Mesenteric fat pad (tissue), 1 donor: ENCODE data around the gene ATP8A2. TPM values are rescaled to one million over a fixed set of nuclear protein-coding genes. Genes with fewer than 3 reads are reported as not detected.

Experiments used
- DNase-seq: peaks from one replicate; pipeline ENCODE4 v3.0.0-alpha.2; 2020; ENCODE audit warnings: low spot score
- total RNA-seq: library from RNA; stranded (reverse); fragmentation: NEBNext Ultra II Directional; extraction: Animal tissue kit (Norgen Biotek cat#: 25700); gene quantifications from one replicate; pipeline ENCODE4 v1.2.1, GENCODE V29; 2021
- donor health status: DM: yes; HTN: yes; CAD: no.

The ATP8A2 gene
- total RNA-seq, 1 donor from 2014 or later = 0.10 TPM

DNA sequence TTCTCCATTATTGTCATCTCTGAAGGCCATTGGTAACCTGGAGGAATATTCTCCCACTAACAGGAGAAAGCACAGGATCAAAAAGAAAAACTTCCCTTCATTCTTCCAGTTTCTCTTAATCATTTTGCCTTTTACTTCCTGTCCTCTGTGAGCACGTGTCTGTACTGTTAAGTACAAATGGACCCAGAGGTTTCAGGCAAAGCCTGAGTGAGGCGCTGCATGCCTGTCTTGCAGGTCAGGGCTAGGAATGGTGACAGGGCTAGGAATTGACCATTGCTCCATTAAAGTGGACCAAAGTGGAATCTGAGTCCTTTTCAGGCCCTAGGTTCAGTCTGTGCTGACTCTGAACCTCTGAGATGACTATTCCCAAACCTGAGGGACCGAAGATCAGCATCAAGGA lies 353.3 kb downstream of the ATP8A2 start:
- no peak for DNase-seq

DNA sequence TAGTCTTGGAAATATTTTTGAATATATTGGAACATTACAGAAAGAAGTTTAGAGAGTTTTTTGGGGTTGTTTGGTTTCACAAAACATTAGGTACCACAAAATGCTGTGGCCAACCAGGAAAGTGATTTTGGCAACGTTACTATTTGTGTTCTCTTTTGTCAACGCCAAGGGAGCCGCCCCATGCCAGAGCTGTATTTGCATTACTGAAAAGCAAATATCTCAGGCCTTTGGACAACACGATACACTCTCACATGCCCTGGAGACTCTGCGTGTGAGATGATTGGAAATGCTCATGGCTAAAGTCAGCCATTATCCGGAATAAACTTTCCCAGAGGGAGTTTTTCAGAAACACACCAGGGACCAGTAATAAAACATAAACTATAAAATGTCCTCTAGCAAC lies 355.5 kb downstream of the ATP8A2 start:
- no peak for DNase-seq

DNA sequence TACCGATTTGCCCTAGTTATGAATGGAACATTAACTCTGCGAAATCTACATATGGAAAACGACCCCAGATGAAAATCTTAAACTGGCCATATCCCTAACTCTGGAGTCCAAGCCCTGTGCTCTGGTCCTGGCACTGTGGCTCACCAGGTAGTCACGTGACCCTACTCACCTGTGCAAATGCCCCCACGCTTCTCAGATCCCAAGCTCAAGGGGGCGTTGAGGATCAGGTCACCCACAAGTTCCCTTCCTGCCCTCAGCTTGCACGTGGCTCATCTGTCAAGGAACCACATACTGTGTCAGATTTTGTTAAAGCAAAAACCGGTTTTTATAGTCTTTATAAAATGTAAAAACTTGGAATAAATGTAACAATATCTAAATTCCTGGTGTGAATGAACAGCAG lies 356.0 kb downstream of the ATP8A2 start:
- no peak for DNase-seq

DNA sequence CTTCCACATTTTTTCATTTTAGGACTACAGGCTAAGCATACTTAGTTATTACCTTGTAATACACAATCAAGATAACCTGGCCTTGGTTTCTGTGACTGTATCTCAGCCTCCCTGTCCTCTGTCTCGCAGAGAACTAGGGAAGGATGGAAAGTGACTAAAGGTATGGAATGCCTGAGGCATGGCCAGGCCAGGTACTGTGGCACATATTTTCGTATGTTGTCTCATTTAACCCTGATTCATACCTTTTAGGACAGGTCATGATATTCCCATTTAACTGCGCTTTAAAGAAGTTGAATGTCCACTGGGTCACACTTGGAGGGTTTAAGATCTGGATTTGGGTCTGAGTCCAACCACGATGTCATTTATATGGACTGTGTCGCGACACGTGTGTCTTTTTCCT lies 357.4 kb downstream of the ATP8A2 start:
- no peak for DNase-seq

DNA sequence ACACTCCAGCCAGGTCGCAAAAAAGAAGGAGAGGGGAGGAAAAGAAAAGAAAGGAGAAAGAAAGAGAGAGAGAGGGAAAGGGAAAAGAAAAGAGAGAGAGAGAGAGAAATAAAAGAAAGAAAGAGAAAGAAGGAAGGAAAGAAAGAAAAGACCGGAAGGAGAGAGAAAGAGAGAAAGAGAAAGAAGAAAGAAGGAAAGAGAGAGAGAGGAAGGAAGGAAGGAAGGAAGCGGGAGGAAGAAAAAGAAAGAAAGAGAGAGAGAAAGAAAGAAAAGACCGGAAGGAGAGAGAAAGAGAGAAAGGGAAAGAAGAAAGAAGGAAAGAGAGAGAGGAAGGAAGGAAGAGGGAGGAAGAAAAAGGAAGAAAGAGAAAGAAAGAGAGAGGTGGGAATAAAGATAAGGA lies 359.3 kb downstream of the ATP8A2 start:
- no peak for DNase-seq

DNA sequence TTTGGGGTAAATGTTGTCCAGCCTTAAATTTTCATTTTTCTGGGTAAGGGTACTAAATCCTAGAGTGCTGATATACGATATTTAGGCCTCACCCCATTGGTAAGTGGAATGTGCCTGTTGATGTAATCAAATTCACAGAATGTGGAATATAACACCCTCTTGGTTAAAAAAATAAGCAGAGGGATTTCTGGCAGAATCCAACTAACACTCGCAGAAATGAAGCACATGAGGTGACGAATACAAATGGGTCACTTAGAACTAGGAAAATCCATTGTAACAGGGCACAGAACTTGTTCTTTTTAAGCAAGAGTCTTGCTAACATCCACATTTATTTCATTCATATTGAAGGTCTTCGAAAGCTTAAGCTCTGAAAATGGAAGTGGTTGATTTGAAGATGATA lies 359.8 kb downstream of the ATP8A2 start:
- no peak for DNase-seq

DNA sequence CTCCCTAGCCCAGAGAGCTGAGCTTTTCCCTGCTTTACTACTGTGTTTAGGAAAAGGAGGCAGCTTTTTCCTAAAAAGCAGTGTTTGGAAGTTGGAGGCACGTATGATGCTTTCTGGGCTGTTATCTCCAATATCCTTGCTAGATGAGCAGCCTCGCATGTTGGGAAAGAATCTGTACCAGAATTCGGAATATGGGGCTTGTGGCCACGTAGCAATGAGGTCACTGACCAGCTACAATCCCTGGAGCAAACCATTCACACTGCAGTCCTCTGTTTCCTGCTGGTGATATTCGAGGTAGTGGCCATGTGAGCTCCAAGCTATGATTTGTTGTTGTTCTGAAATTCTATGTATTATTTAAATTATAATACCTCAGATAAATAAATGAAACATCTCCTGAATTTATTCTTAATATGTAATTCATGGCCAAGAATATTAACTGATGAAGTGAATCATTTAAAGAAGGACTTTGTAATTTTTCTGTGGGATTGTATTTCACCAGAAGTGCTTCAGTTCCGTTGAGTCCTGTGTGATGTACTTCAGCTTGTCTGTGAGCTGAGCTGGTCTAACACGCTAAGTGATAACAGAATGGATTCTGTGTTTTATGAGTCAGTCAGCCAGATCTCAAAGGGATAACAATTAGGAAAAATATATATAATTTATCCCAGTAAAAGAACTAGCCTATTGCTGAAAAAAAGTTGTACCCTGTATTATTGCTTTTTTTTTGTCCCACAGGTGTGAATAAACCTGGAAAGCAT lies 360.5 kb downstream of the ATP8A2 start:
- no peak for DNase-seq

DNA sequence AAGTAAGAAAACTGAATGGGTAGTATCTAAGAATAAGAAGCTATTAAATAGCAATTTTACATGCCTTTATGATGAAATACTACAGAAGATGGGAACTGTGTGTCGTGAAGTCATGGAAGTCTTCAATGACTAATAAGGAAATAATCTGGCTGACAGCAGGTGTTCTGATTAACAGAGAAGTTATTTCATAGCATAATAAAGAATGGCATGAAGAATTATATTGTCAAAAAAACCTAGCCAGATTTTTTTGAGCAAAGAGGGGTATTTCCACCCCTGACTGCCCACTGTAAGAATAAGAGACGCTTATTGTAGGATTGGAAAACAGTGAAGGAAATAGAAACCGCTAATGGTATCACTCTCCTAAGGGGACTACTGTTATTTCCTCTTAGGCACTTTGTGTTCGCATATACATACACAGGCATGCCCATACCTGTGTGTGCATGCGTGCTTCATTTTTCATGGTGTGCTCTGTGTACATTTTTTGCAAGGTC lies 361.3 kb downstream of the ATP8A2 start:
- no peak for DNase-seq

DNA sequence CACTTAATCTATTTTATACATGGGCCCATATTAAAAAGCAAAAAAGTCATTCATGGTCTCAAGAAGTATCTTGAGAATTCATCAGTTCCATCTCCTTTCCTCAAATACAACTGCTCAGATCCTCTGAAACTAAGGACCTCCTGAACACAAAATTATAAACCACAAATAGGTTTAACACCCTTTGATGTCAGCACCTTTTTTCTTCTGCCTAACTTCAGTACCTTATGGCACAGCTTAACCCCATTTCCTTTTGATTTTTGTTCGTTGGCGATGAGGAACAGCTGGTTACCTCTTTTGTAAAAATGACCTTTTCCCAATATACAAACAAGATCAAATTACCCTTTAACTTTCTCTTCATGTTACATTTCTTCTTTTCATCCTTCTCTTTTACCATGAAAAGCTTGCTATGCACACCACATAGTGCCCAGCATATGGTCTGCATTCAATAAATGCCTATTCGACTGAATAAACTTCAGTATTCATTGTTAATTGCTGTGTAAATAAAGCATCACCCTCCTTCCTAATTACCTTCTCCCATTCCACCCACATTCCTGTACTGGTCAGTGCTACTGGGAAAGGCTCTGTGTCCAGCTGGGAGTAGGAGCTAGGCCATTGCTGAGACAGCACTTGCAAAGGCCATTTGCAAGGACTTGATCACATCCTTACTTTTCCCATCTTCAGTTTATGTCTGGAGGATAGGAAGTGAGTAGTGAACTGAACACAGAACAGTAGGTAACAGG lies 362.1 kb downstream of the ATP8A2 start:
- DNase-seq = no peak

DNA sequence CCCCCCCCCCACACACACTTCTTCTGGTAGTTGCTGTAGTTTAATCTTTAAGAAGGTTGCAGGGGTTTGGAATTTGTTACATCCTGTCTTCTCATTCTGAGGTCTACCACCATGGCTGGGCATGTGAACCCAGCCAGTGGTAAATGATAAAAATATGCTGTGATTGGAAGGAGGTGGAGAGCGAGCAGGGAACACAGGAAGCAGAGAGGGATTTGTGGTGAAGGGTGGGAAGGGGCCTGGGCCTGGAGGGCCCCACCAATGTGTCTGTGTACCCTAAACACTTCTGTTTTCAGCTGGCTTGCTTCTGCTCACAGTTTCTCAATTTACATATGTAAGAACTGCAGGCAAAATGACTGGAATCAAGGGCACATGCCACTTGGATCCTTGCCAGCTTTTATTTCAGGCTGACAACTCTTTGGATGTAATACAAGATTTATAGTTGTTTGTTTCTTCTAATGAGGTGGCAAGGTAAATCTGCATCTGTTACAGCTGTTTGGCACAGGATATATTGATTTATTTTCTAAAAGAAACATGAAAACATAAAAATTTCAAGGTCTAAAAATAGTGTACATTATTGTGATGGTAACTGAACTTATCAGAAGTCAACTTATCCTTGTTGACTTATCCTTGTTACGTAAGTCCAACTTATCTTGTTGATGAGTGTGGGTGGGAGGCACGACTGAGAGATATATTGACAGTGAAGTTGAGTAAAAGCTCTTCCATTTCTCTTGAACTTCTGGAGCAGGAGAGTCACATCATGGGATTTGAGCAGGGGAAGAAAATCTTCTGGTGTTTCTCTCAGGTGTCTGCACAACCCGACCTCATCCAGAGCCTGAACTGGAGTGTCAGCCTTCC lies 366.8 kb downstream of the ATP8A2 start:
- DNase-seq = no peak

DNA sequence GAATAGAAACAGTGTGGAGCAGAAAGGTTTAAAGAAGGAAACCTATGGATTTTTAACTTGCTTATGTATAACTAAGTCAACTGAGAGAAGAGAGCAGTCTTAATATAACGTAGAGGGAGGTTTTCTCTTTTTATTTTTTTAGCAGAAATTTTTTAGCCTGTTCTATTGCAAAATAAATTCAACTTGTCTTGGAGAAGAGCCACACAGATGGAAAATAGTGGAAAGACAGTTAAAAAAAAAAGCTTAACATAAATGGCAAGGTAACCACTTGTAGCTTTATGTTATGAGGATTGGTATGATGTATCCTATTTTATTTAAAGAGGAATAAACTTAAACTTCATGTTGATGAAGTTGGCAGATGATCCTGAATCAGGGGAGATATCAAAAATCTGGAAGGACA lies 367.6 kb downstream of the ATP8A2 start:
- no peak for DNase-seq

DNA sequence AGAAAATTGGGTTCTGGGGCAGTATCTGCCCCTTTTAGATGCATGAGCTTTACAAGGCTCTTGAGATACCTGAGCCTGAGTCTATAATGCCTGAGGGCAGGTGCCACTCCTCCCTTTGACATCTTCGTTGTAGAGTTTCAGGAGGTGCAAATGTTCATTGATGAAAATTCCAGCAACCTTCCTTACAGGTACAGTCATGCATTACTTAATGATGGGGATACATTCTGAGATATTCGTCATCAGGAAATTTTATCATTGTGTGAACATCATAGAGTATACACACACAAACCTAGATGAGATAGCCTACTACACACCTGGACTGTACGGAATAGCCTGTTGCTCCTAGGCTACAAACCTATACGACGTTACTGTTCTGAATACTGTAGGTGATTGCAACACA lies 370.0 kb downstream of the ATP8A2 start:
- no peak for DNase-seq

DNA sequence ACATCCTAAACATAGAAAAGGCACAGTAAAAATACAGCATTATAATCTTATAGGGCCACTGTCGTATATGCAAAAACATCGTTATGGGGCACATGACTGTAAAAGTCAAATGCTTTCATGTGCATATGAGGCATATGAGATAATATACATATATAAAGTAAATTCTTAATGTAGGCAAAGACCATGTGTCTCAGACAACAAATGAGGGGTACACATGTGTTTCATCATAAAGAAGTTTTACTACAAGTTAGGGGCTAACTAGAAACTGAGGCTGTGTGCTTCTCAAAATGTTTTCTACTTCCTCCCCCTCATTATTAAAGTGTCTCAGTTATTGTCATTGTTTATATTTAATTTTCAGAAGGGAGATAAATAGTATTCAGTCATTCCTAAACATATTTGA lies 370.4 kb downstream of the ATP8A2 start:
- no peak for DNase-seq

DNA sequence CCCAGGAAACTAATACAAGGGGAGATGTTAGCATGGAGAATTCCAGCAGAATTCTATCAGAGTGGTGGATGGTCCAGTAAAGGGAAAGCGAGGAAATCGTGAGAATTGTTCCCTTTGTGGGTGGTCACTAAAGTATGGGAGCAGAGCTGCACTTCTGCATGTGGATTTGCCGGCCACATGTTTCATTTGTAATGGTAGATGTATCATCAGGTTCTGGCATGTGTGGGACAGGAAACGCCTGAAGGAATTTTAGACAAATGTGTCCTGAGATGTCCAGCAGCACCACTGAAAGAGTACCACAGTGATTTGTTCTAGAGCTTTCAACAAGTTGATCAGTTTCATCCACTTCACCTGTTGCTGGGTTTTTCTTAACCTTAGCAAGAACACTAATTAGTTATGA lies 371.6 kb downstream of the ATP8A2 start:
- DNase-seq = no peak

DNA sequence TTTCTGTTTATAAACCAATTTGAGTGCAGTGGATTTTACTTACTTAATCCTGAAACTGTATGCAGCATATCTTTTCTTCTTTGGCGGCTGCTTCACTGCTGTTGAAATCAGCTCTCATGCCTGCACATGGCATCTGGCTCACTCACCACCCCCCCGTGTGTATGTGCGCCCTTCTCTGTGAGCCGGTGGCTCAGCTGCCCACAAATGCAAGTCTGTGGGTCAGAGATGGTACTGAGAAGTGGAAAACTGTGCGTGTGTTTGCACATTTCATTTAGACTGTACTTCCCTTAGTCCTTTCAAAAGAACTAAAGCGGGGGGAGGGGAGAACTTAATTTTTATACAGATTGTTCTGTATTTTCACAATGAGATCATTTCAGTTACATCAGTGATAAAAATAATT lies 372.4 kb downstream of the ATP8A2 start:
- no peak for DNase-seq

DNA sequence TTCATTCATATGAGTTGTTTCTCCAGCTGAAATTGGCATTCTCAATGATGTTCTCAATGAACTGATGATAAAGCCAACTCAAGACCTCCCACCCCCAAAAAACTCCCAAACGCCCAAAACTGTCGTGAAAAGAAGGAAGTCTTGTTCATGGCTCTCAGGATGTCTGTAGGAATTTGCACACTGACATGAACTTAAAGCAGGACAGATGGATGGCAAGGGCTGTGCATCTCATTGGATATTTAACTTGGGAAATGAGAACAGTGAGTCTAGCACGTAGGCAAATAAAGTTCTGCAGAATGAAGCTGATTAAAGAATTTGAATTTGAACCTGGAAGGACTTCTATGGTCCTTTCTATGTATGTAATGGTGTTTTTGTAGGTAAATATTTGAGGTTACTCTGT lies 374.4 kb downstream of the ATP8A2 start:
- DNase-seq = no peak

DNA sequence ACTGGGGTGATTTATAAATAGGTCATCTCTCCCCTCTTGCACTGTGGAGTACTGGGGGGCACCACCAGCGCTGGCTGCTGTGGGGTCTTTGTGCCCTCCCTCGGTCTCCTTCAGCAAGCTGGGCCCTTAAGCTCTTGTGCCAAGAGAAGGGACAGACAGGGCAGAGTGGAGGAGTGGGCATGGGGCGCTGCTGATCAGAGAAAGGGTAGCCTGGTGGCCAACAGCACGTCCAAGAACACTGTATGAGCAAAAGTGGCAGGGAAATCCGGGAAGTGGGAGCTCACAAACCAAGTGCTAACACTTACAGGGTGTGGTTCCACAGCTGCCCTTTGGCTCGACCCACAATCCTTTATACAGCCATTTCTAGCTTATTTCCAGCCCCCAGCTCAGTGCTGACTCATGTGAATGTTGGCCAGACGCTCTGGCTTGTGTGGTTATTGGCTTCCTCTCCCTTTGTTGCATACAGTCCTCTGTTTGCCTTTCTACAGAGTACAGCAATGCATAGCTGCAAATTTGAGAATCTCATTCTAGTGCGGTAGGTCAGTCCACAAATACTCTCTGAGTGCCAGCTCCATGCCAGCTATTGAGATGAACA lies 381.3 kb downstream of the ATP8A2 start:
- no peak for DNase-seq

DNA sequence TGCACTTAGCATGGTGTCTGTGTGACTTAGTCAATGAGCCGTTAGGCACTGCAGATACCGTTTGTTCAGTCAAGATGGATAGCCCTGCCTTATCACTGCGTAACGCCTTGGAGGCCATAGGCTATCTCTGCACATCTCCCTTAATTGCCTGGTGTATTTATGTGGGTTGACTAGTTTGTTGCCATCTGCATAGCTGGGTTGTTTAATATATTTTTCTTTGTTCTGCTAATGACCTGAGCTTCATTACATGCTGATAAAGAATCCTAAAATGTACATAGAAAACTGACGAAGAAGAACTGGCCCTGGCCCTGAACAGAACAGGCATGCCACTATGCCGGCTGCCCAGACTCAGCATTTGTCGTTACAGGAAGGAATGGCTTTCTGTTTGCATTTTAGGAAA lies 382.2 kb downstream of the ATP8A2 start:
- no peak for DNase-seq

DNA sequence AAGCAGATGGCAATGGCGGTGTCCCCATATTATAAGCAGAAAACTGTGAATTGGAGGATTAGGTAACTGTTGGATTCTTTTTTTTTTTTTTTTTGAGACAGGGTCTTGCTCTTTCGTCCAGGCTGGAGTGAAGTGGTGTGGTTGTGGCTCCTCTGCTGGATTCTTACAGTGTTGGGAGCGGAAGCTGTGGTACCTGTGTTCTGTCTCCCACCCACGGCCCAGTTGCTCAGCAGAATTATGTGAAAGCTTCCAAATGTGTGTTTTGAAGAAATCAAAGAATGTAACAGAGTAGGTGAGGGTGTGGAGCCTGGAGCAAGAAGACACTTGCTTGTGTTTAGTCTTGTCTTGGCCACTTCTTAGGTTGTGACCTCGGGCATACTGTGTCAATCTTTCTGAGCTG lies 384.5 kb downstream of the ATP8A2 start:
- DNase-seq = no peak

DNA sequence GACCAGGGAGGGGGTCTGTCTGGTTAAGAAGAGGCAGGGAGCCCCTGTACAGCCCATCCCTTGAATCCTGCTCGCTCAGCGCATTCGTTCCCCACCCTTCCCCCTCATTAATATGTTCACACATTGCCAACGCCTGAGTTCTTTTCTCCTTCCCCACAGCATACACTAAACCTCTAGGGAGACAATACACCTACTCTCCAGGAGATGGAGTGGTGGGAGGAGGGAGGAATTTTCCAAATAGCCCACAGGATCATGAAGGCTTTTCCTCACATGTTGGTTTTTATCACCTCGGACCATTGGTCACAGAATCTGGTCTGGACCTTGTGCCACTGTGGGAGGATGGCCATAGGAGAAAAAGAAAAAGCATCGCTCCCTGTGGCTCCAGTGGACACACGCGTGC lies 385.1 kb downstream of the ATP8A2 start:
- DNase-seq = no peak

DNA sequence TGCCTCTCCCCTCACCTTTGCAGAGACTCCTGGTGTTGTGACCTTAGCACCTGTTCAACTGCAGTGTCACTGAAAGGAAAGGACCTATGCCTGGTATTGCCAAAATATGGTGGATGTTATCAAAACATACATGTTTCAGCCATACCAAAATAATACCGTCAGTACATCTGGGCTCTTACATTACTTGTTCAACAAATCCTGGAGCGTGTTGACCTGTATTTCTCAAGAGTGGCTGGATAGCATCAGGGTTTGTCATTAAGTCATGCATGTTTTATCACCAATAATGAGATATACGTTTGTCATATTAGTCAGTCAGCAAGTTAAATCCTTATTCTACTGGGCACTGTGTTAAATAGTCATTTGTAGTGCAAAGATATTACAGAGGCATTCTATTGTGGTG lies 389.3 kb downstream of the ATP8A2 start:
- DNase-seq = no peak

DNA sequence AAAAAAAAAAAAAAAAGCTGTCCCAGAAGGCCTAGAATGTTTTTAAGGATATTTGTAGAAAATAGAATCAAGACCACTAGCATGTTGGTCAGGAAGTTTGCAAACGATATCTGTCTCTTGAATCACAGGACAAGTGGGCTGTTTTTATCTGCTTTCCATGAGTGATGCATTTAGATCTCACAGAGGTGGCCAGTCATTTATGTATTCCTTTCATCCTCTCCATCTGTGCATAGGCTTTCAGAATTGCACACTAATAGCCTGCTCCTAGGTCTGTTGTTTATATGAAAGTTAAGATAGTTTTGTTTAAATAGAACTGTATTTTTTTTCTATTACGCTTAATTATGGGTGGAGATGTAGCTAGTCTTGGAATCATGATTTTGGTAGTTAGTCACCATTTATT lies 390.5 kb downstream of the ATP8A2 start:
- no peak for DNase-seq
